Lung microvascular endothelial cell (primary cell): ENCODE results near the gene OGDH. TPM values are rescaled to one million over a fixed set of nuclear protein-coding genes. Genes with fewer than 3 reads are reported as not detected.

Experiments used
- DNase-seq, 2 donors: peaks; one replicate each; pipeline versions ENCODE4 v3.0.0 to v3.0.0-alpha.2; 2010; ENCODE audit warnings: low read depth in 2 of 2
- total RNA-seq: library from RNA; depleted of rRNA; stranded (reverse); fragments of >200 nt; gene quantifications from 2 replicates; pipeline ENCODE4 v1.2.1, GENCODE V29; 2014

The OGDH gene
- total RNA-seq, 1 donor from 2014 or later = 39.9 TPM

DNA sequence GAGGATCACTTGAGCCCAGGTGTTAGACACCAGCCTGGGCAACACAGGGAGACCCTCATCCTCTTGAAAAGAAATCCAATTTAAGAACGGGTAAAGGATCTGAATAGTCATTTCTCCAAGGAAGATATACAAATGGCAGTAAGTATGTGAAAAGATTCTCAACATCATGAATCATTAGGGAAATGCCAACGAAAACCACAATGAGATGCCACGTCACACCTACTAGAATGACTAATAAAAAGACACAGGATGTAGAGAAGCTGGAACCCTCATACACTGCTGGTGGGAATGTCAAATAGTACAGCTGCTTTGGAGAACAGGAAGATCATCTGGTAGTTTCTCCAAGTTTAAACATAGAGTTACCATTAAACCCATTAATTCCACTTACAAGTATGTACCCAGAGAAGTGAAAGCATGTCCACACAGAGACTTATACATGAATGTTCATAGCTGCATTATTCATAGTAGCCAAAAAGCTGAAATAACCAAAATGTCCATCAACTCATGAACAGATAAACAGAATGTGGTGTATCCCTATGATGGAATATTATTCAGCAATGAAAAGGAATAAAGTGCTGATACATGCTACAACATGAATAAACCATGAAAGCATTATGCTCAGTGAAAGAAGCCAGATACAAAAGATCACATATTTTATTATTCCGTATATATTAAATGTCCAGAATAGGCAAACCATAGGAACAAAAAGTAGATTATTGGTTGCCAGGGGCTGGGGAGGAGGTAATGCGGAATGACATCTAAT lies 129.2 kb downstream of the OGDH start:
- DNase-seq = peak; percentile 42 to 97

DNA sequence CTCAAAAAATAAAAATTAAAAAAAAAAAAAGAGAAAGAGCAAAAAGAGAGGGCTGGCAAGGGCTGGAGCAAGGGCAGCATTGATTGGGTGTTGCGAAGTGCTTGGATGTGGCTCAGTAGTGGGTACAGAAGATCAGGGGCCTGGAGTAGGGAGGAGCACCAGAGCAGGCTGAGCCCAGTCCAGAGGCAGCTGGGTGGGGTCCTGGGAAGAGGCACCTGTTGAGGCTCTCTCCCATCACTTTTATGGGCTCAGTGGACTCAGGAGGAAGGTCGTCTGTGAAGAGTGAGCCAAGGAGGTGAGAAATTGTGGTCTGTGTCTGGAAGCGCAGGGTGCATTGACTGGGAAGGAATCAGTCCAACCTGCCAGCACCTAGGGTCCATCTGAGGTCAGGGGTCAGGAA lies 130.5 kb downstream of the OGDH start:
- DNase-seq = no peak

DNA sequence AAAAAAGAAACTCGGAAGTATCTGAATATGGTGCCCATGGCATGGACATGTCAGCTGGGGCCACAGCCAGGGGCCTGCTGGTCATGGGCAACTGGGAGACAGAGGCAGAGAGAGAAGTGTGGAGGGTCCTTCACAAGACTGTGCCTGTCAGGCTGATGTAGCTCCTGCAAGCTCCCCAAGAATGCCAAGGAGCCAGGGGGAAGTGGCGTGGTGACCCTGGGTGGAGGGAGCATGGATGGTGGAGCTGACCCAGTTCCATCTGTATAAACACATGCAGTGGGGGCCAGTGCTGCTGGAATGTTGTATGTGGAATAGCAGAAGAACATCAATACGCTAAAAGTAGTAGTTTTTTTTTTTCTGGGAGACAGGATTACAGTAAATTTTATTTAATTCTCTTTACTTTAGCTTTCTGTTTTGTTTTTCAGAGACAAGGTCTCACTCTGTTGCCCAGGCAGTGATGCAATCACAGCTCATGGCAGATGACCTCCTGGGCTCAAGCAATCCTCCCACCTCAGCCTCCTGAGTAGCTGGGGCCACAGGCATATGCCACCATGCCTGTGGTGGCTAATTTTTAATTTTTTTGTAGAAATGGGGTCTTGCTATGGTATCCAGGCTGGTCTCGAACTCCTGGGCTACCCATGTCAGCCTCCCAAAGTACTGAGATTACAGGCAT lies 131.8 kb downstream of the OGDH start:
- no peak for DNase-seq

DNA sequence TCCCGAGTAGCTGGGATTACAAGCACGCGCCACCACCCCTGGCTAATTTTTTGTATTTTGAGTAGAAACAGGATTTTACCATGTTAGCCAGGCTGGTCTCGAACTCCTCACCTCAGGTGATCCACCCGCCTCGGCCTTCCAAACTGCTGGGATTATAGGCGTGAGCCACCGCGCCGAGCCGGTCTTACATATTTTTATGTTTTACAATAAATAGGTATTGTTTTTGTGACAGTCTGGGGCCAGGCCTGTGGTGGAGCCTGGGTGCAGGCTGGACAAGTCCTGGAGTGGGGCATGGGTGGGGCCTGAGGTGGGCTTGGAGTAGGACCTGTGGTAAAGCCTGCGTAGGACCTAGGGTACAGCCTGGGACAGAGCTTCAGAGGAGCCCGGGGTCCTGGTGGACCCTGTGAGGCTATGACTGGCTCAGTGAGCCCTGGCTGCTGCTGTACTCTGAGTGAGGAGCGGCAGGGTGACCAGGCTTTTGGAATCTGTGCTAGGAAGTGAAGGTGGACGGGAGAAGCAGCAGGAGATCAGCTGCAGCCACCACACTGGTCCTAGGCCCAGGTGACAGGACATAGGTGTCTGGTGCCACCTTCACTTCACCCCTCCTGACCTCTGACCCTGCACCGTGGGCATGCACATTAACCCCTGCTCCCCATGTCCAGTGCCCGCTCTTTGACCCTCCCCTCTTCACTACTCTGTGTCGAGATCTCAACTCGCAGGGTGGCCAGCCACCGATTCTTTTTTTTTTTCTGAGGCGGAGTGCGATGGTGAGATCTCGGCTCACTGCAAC lies 132.6 kb downstream of the OGDH start:
- DNase-seq = no peak

DNA sequence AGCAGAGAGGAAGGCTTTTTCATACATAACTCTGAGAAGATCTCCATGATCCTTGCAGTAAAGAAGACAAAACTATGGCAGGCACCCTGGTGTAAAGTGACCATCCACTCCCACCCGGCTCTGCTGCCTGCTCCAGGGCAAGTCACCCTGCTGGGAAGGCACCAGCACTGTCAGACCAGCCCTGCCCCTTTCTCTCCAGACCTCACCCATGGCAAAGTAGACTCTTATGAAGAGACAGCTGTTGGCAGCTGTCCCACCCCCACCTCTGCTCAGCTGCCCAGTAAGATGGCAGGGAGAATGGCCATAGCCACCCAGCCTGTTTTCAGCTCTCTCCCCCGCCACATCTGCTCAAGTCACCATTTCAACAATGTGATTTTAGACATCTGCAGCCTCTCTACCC lies 133.6 kb downstream of the OGDH start:
- no peak for DNase-seq

DNA sequence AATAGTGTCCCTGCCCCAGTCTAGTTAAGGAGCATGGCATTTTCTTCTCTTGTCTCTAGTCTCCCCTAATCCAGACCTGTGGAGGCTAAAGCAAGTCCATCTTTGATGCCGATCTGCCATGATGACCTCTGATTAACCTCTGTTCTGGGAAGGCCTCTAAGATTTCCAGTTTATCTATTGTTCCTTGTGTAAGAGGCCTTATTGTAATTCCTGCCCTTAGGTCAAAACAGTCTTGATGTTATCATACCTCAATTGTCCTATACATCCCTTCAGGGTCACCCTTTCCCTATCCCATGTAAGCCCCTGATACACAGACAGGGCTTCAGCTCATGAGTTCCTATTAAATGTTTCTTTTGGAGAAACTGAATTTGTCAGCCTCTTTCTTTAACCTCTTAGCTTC lies 137.3 kb downstream of the OGDH start:
- no peak for DNase-seq

DNA sequence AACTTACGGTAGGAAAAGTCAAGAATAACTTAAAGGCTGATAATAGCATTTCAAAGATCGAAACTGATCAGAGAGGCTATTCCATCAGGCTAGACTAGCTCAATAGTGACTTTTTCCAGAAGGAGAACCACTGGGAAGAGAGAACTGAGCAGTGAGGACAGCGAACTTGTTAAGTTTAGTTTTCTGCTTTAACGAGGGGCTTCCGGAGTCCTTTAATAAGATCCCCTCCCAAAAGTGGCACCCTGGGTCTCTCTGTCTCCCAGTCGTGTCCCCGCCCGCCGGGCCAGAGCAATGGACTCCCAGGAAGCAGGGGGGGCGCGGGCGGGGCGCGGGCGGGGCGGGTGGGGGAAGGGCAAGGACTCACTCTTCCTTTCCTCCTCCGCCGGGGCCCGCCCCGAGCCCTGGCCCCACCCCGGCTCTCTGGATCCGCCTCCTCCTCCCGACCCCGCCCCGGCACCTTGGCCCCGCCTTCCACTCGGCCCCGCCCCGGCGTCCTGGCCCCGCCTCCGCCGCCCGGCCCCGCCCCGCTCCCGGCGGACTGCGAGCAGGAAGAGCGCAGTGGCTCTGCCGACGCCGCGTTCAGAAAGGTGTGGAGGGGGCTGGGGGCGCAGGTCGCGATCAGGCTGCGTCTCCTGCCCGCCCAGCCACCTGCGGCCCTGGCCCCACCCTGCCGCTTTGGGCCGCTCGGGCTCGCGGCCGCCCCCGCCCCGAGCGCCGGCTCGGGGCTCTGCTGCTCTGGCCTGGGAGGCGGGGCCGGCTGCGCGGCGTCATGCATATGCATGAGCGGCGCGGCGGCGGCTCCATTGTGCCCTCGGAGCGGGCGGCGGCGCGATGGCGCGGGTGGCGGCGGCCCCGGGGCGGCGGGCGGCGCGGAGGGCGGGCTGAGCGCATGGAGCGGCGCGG lies 141.9 kb downstream of the OGDH start, which contains the start of gene ZMIZ2:
Gene ZMIZ2 (plus strand): TSS at position 803 of the 903 bp plus-strand sequence. CDS start 7,403 bp downstream, outside the sequence.
- DNase-seq = peak; percentile 89

DNA sequence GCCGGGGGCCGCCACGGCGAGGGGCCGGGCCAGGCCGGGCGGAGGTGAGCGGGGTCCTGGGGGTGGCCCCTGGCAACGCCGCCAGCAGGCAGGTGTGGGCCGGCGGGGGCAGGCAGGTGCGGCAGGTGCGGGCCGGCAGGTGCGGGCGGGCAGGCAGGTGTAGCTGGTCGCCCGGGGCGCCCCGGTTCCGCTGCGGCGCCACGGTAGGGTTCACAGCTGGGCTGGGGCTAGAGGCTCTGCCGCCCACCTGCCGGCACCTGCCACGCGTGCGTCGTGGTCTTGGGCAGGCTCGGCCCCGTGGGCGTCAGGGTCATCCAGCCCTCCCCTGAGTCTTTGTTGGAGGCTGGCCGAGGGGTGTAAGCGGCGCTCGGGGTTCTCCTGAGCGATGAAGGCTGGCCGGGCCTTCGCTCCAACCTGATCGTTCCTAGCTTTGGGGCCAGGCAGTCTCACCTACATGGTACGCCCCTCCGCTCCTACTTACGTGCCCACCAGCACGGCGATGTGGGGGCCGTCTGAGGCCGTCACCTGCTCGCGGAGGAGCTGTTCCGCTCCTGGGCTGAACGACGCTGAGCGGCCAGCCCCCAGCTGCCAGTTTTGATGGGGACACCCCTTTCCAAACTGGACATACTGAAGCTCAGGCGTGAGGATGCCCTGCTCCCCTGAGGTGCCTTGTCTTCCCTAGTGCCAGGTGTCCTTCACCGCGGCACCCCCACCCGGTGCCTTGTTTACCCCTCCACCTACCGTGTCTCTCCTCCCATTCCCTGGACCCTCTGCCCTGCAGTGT lies 142.7 kb downstream of the OGDH start:
- no peak for DNase-seq

DNA sequence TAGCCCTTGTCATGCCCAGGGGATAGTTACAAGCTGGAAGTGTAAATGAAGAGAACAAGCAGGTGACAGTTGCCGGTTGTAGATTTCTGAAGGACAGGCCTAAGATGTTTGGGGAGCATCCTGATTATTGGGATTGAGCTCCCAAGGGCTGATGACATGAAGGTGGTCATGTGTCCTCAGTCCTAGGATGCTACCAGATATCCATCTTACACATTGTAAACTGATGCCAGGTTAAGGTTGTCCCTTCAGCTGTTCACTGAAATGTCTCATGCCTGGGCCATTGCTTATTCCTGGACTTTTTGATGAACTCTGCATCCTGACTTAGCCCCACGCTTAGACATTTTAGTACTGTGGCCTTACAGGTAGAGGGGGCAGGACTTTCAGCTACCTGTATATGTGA lies 143.6 kb downstream of the OGDH start:
- no peak for DNase-seq

DNA sequence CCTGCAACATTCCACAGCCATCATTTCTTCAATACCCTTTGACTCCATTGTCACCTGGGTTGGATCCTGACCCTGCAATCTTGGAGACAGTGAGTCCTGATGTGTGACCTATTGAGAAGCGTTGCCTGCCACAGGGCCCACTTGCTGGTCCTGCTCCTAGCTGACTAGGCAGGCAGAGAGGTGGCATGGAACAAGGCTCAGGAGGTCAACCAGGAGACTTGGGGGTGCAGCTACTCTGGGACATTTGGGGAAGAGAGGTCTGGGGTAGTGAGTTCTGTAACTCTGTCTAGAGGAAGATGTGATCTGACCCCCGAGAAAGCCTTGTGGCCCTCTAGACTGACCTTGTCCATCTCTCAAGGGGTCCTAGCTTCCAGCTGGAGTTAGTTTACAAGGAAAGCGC lies 144.0 kb downstream of the OGDH start:
- DNase-seq = no peak

DNA sequence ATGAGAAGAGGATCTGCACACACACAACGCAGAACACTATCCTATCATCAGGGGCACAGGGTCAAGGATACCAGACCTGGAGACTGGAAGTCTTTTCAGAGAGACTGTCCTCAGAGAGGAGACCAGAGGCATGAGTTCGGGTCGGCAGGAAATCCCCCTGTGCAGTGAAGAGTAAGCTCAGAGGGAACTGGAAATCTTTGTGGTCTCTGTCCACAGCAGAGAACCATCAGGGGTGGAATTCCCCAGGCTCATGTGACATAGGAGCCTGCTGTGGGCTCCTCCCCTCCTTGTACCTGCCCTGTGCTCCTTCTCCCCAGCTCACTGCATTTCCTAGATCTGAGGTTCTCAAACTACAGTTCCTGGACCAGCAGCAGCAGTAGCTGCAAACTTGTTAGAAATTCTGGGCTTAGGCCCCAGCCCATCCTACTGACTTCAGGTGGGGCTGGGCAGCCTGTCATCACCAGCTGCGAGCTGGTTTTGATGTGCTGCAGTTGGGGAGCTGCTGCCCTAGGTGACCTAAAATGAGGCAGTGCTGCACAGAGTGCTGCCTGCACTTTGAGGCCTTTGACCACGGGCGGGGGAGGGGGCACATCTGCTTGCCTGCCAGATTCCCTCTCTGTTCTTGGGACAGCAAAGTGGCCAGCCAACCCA lies 144.6 kb downstream of the OGDH start:
- no peak for DNase-seq

DNA sequence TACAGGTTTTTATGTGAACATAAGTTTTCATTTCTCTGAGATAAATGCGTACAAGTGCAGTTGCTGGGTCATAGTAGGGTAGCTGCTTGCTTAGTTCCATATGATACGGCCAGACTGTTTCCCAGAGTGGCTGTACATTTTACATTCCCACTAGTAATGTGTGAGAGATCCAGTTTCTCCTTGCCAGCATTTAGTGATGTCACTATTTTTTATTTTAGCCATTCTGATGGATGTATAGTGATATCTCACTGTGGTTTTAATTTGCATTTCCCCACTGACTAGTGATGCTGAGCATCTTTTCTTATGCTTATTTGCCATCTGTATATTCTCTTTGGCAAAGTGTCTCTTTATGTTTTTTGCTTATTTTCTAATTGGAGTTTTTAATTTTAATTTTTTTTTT lies 146.4 kb downstream of the OGDH start:
- no peak for DNase-seq

DNA sequence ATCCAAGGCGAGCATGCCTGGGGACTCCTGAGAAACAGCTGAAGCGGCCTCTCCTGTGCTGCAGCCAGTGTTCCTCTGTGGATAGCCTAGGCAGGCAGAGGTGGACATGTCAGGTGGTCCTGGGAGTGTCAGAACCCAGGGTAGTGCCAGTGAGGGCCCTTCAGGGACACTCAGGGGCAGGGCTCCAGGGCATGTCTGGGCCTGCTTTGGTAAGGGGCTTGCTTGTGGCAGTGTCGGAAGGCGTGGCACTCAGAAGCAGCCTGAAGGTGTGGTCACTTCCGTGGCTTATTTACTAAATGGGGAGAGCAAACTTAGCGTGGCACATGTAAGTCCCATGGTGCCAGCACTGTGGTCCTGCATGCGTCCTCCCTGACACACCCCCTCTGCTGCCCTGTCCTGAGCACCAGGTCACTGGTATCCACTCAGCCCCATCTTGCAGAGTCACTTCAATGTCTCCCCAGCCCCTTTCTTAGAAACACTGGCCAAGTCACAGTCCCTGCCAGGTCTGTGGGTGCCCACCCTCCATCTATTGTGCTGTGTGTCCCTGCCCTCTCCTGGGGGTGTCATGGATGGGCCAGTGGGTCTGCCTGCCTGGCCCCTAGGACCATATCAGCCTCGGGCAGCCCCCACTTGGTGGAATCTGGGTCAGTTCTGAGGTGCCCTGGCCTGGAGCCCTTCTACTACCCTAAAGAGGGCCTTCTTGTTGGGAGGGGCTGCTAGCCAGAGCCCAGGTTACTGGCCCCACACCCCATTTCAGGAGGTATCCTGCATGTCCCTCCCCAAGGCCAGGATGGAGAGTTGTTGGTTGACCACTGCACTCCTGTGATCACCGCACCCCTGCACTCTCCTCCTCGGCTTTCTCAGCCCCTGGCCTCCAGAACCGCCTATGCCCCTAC lies 148.6 kb downstream of the OGDH start:
- no peak for DNase-seq

DNA sequence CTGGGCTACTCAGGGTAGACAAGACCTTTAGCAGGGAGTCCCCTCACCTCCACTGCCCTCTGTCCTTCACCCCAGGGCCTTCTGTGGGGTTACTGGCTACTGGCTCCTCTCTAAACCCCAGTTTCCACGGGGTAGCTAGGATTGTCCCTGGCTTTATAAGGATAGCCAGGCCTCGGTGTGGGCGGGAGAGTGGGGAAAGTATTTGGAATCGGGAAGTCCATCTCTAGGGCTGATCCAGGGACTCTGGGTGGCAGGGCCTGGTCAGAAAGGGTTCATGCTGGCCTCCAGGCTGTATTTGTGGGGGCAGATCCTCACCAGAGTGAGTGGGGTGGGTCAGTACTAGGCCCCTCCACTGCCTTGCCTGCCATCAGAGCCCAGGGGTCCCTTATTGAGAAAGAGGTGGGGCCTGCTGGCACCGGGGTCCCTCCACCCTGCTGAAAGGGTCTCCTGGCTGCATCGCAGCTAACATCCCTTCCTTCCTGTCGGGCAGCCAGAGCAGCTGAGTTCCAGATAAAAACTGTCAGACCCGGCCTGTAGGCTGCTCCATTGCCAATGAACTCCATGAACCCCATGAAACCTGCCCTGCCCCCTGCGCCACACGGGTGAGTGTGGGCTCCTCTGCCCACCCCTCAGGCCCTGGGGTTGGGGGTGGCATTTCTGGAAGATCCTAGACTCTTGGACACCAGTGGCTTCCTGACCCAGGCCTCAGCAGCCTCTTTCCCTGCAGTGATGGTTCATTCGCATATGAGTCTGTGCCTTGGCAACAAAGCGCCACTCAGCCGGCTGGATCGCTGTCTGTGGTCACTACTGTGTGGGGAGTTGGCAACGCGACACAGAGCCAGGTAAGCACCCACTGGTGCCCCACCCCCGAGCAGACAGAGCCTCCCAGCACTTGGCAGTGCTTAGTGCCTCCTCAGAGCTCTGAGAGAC lies 149.5 kb downstream of the OGDH start:
- DNase-seq = peak in 1 of 2 donors; percentile 41

DNA sequence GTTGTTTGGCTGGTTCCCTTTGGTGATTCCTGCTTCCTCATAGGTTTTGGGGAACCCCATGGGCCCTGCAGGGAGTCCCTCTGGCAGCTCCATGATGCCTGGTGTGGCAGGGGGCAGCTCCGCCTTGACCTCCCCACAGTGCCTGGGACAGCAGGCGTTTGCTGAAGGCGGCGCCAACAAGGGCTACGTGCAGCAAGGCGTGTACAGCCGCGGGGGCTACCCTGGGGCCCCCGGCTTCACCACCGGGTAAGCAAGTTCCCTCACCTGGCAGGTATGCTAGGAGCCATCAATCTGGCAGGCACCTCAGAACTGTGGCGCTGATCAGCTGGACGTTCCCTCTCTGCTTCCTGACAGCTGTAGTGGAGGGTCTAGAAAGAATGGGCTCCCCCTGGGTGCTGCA lies 150.5 kb downstream of the OGDH start:
- no peak for DNase-seq

DNA sequence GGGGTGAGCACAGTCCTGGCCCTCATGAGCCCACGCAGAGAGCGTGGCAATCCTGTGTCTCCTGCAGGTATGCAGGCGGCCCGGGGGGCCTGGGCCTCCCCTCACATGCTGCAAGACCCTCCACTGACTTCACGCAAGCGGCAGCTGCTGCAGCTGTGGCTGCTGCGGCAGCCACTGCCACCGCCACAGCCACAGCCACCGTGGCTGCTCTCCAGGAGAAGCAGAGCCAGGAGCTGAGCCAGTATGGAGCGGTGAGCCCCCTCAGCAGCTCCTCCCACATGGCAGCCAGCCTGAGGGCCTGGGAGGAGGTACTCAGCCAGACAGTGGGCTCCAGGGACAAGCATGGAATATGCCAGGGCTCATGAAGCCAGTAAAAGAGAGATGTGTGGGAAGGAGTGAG lies 150.9 kb downstream of the OGDH start:
- no peak for DNase-seq

DNA sequence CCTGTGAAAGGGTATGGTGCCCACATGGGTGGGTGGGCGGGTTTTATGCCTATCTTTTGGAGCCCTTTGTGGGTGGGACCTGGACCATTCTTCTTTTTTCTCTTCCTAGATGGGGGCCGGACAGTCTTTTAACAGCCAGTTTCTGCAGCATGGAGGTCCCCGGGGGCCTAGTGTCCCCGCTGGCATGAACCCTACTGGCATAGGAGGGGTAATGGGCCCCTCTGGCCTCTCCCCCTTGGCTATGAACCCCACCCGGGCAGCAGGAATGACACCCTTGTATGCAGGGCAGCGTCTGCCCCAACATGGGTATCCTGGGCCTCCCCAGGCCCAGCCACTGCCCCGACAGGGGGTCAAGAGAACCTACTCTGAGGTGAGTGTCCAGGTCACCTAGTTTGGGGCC lies 151.3 kb downstream of the OGDH start:
- DNase-seq = no peak
